IMR-90 (cell line): ENCODE results near the gene THBS1. TPM values are rescaled to one million over a fixed set of nuclear protein-coding genes. Genes with fewer than 3 reads are reported as not detected.

Experiments used
- ATAC-seq: fragments of 200-7000 bp; cut with Tn5 transposase; 2 replicates; pipeline ENCODE4 v1.9.1; 2020; ENCODE audit warnings: low read depth, mild to moderate bottlenecking, moderate library complexity
- BruUV-seq: library from RNA; stranded (reverse); fragments of 400-500 nt; replicated peaks from 2 replicates; lab custom pipeline; 2021; lab: Mats Ljungman, UMichigan
- CTCF ChIA-PET: fragments of 300-600 bp; formaldehyde crosslinking; extraction: SDS; loops from one replicate; lab custom pipeline; 2021; ENCODE audit warnings: antibody characterized with exemption; lab: Yijun Ruan, JAX
- POLR2A ChIA-PET: fragments of 300-600 bp; sonication (Branson Sonifier 250); formaldehyde crosslinking; loops from one replicate; lab custom pipeline; 2022; ENCODE audit warnings: antibody characterized with exemption; ENCODE audit not compliant: unreplicated experiment; lab: Charles Lee
- DNase-seq: peaks from one replicate; pipeline ENCODE4 v3.0.0; 2013
- H2AFZ ChIP-seq: replicated peaks from 2 replicates; pipeline ENCODE3; 2013; ENCODE audit warnings: low read length, mild to moderate bottlenecking; ENCODE audit not compliant: poor library complexity
- H2AK5ac ChIP-seq: 2 replicates; pipeline ENCODE4 v1.6.1; 2013; ENCODE audit warnings: low read depth, low read length, inconsistent platforms
- H2AK9ac ChIP-seq: replicated peaks from 2 replicates; pipeline ENCODE3; 2013; ENCODE audit warnings: mild to moderate bottlenecking, low read depth, low read length, moderate library complexity; ENCODE audit not compliant: poor library complexity
- H2BK120ac ChIP-seq: 2 replicates; pipeline ENCODE4 v1.6.1; 2013; ENCODE audit warnings: low read depth, low read length, inconsistent platforms
- H2BK15ac ChIP-seq: 3 replicates; pipeline ENCODE4 v1.6.1; 2013; ENCODE audit warnings: low read depth, low read length, inconsistent platforms
- H2BK20ac ChIP-seq: 2 replicates; pipeline ENCODE4 v1.6.1; 2013; ENCODE audit warnings: low read depth, mild to moderate bottlenecking, inconsistent platforms, low read length, moderate library complexity
- H2BK5ac ChIP-seq: 2 replicates; pipeline ENCODE4 v1.6.1; 2013; ENCODE audit warnings: mild to moderate bottlenecking, low read depth, low read length, inconsistent platforms; ENCODE audit not compliant: poor library complexity, severe bottlenecking
- H3K14ac ChIP-seq: replicated peaks from 2 replicates; pipeline ENCODE4 v1.6.1; 2013; ENCODE audit warnings: low read depth, low read length, inconsistent platforms
- H3K18ac ChIP-seq: 2 replicates; pipeline ENCODE4 v1.6.1; 2013; ENCODE audit warnings: low read depth, low read length, control low read depth
- H3K23ac ChIP-seq: 2 replicates; pipeline ENCODE4 v1.6.1; 2013; ENCODE audit warnings: low read depth, low read length, inconsistent platforms
- H3K27ac ChIP-seq: 2 replicates; pipeline ENCODE4 v1.5.1; 2013; ENCODE audit warnings: mild to moderate bottlenecking, control low read depth, low read length; ENCODE audit not compliant: insufficient read depth
- H3K27me3 ChIP-seq: 2 replicates; pipeline ENCODE4 v1.6.1; 2013; ENCODE audit warnings: low read length; ENCODE audit not compliant: control insufficient read depth, insufficient read depth
- H3K36me3 ChIP-seq: 2 replicates; pipeline ENCODE4 v1.6.1; 2013; ENCODE audit warnings: low read length, mixed read lengths; ENCODE audit not compliant: control insufficient read depth, insufficient read depth
- H3K4ac ChIP-seq: 2 replicates; pipeline ENCODE4 v1.6.1; 2013; ENCODE audit warnings: low read depth, low read length, inconsistent platforms
- H3K4me1 ChIP-seq: 2 replicates; pipeline ENCODE4 v1.6.1; 2013; ENCODE audit warnings: low read length, mixed read lengths; ENCODE audit not compliant: control insufficient read depth, insufficient read depth
- H3K4me2 ChIP-seq: 2 replicates; pipeline ENCODE4 v1.6.1; 2013; ENCODE audit warnings: low read depth, mild to moderate bottlenecking, control low read depth, low read length, moderate library complexity
- H3K4me3 ChIP-seq: 2 replicates; pipeline ENCODE4 v1.5.1; 2013; ENCODE audit warnings: low read depth, mild to moderate bottlenecking, control low read depth, low read length, moderate library complexity; ENCODE audit not compliant: insufficient read depth
- H3K56ac ChIP-seq: 2 replicates; pipeline ENCODE4 v1.6.1; 2013; ENCODE audit warnings: low read length, inconsistent platforms; ENCODE audit not compliant: insufficient read depth; ENCODE audit errors: extremely low read depth
- H3K79me1 ChIP-seq, 2 experiments: 2 replicates each; pipeline ENCODE4 v1.6.1; 2013; ENCODE audit warnings: low read length in 2 of 2, inconsistent platforms in 1 of 2, low read depth in 1 of 2
- H3K9ac ChIP-seq: 2 replicates; pipeline ENCODE4 v1.6.1; 2013; ENCODE audit warnings: low read depth, low read length, control low read depth
- H3K9me1 ChIP-seq: 2 replicates; pipeline ENCODE4 v1.6.1; 2013; ENCODE audit warnings: low read length, inconsistent platforms; ENCODE audit not compliant: insufficient read depth
- H3K9me3 ChIP-seq: 2 replicates; pipeline ENCODE4 v1.6.1; 2013; ENCODE audit warnings: low read length; ENCODE audit not compliant: control insufficient read depth, insufficient read depth
- H4K20me1 ChIP-seq: 2 replicates; pipeline ENCODE4 v1.6.1; 2013; ENCODE audit warnings: low read length, inconsistent platforms; ENCODE audit not compliant: insufficient read depth
- H4K5ac ChIP-seq: 2 replicates; pipeline ENCODE4 v1.6.1; 2013; ENCODE audit warnings: mild to moderate bottlenecking, low read depth, low read length, control low read depth
- H4K8ac ChIP-seq, 2 experiments: 2 replicates each; pipeline ENCODE4 v1.6.1; 2013; ENCODE audit warnings: low read depth in 2 of 2, low read length in 2 of 2, control low read depth in 1 of 2, inconsistent platforms in 1 of 2
- H4K91ac ChIP-seq: 2 replicates; pipeline ENCODE4 v1.6.1; 2013; ENCODE audit warnings: low read depth, low read length, inconsistent platforms; ENCODE audit not compliant: insufficient read depth
- CHD1 ChIP-seq: IDR thresholded peaks from 2 replicates; pipeline ENCODE4 v1.6.1; 2012; ENCODE audit warnings: low read depth, low read length, improper control_type of control experiment
- FOS ChIP-seq: fragments of 150-350 bp; IDR thresholded peaks from 2 replicates; pipeline ENCODE4 v1.6.1; 2016; ENCODE audit warnings: low read depth, low read length
- MAZ ChIP-seq: IDR thresholded peaks from 2 replicates; pipeline ENCODE4 v1.6.1; 2012; ENCODE audit warnings: low read depth, mild to moderate bottlenecking, low read length, improper control_type of control experiment, moderate library complexity, borderline replicate concordance
- NFE2L2 ChIP-seq: fragments of 150-350 bp; IDR thresholded peaks from 2 replicates; pipeline ENCODE4 v1.6.1; 2016; ENCODE audit warnings: low read depth, mild to moderate bottlenecking, low read length
- POLR2A ChIP-seq: IDR thresholded peaks from 2 replicates; pipeline ENCODE4 v1.6.1; 2012; ENCODE audit warnings: mild to moderate bottlenecking, low read depth, low read length
- WGBS, 2 experiments: methylation state at CpG; one replicate each; pipeline versions ENCODE4 v1.1.5 to v1.1.7; 2013; ENCODE audit warnings: missing lambda C conversion rate in 2 of 2; ENCODE audit not compliant: insufficient read length in 1 of 2; ENCODE audit errors: extremely low coverage in 2 of 2; 5-methylcytosine and 5-hydroxymethylcytosine counted together
- dilution Hi-C: fragments of 300-500 bp; cut with HindIII; formaldehyde crosslinking; loops from one replicate; pipeline ENCODE4 v1.14.3; 2018; ENCODE audit warnings: low sequenced_read_pairs; ENCODE audit not compliant: unreplicated experiment
- in situ Hi-C: fragments of 300-500 bp; cut with MboI; formaldehyde crosslinking; loops from 3 replicates; pipeline ENCODE4 v1.14.3; 2019; ENCODE audit warnings: low sequenced_read_pairs, inconsistent platforms, mixed read lengths
- intact Hi-C: fragments of 100-400 bp; cut with micrococcal nuclease; formaldehyde crosslinking; loops from 2 replicates; pipeline ENCODE4 v1.10.0; 2022
- polyA plus RNA-seq, 3 experiments: library from polyadenylated mRNA; depleted of rRNA; stranded (reverse); fragments of >200 nt; gene quantifications; 2 replicates each; pipeline ENCODE4 v1.2.3, GENCODE V29; 2012; ENCODE audit warnings: low replicate concordance in 1 of 3
- total RNA-seq: library from RNA; depleted of rRNA; stranded (reverse); fragments of >200 nt; gene quantifications from 2 replicates; pipeline ENCODE4 v1.2.3, GENCODE V29; 2012
- TF ChIP-seq, protein P1 (sequence below): fragments of 150-350 bp; IDR thresholded peaks from 2 replicates; pipeline ENCODE4 v1.6.1; 2017; ENCODE audit warnings: mild to moderate bottlenecking, antibody characterized with exemption, low read length, low read depth

Gene THBS1
- total and polyA plus RNA-seq, 2 of the 4 experiments (the other 2 are of a cell fraction), result 1,562 to 4,071 TPM

- Histone ChIP-seq H3K36me3 (peaks cover 30% of the 10 kb centered on the region), H2AK9ac (no peak overlapping the region), H3K14ac (no peak overlapping the region), H3K4ac (no peak overlapping the region), H2BK15ac (no peak overlapping the region), H3K4me3 (no peak overlapping the region), H2AK5ac (no peak overlapping the region), H3K18ac (no peak overlapping the region), H4K8ac (no peak overlapping the region), H2BK120ac (no peak overlapping the region), H4K91ac (no peak overlapping the region), H3K23ac (no peak overlapping the region), H3K79me1 (peaks cover 0 to 27% of the 10 kb centered on the region in 2 experiments; a peak in 2 of 4 replicates), H3K9me1 (peaks cover 8% of the 10 kb centered on the region), H3K4me1 (peaks cover 2% of the 10 kb centered on the region), H3K27me3 (no peaks in the 10 kb centered on the region), H3K27ac (no peak overlapping the region), H3K9ac (no peak overlapping the region), H3K56ac (no peak overlapping the region), H3K9me3 (no peaks in the 10 kb centered on the region), H3K4me2 (no peak overlapping the region), H2AFZ (no peak overlapping the region), H4K5ac (no peak overlapping the region), H2BK5ac (no peak overlapping the region), H4K20me1 (peaks cover 64% of the 10 kb centered on the region), H2BK20ac (no peak overlapping the region)
- TF ChIP-seq NFE2L2 (no peak), MAZ (peak; percentile 62; the same call in 1 of the 2 replicates), CHD1 (peak; percentile 92; the same call in 1 of the 2 replicates), POLR2A (peak; percentile 80), FOS (no peak)
- TF ChIP-seq, protein P1, sequence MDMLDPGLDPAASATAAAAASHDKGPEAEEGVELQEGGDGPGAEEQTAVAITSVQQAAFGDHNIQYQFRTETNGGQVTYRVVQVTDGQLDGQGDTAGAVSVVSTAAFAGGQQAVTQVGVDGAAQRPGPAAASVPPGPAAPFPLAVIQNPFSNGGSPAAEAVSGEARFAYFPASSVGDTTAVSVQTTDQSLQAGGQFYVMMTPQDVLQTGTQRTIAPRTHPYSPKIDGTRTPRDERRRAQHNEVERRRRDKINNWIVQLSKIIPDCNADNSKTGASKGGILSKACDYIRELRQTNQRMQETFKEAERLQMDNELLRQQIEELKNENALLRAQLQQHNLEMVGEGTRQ, result no peak
- intact Hi-C loops (no loop called here), in situ Hi-C loops (no loop called here), dilution Hi-C loops (no loop called here)
- ATAC-seq (peak; percentile 2), DNase-seq (peak; percentile 83)
- ChIA-PET CTCF (no interaction called here), POLR2A (interaction anchor here (1.4 kb wide), 1 partner anchor 160 kb away, joined by 4 read pairs; no protein-coding TSS in a partner anchor)
- WGBS, 2 experiments, result no CpG with 5 or more reads among the region's 6 CpGs
- no TSS peak for BruUV-seq
Measured at GRCh38 chr15:39597751-39598185, 16.9 kb downstream of the THBS1 start.
